ENCODE data around the gene CD200R1L.

CD200R1L gene

DNA sequence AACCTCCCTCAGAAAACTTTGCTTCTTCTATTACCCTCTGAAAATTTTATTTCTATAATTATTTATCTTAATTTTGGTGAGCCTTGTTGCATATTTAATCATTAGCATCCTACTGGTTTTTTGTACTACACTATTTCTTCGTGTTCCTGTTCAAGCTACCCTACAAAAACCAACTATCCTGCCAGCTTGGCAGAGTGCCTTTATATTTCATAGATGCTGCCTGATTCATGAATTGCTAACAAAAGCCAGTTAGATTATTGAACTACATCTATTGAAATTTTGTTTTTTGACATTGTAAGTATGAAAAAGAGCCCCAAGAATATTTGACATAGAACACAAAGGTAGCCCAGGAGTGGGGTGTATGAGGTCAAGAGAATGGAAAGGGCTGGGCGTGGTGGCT lies 78.9 kb downstream of the CD200R1L start:
- FAIRE-seq (no peak), DNase-seq (ENCODE audit: insufficient read length, low spot score) (no peak)
- no peak for TF ChIP-seq CTCF (IDR thresholded peaks at IDR 0.05; ENCODE audit: insufficient read depth, missing control alignments)

GRCh38 chr3:112767177-112767576 lies 79.5 kb downstream of the CD200R1L start:
- DNase-seq (ENCODE audit: insufficient read length, low spot score) (no peak), FAIRE-seq (no peak)
- TF ChIP-seq CTCF (IDR thresholded peaks at IDR 0.05; ENCODE audit: insufficient read depth, missing control alignments) = no peak

Data from D721Med (cell line).